HCT116 (cell line): Measurements from ENCODE around the gene ZNF503.
A peak's percentile ranks its signal among the peaks of the same experiment; 100 is the strongest.

Experiments
- EZH2 ChIP-seq: fragments of 200-600 bp; sonication (generic); IDR thresholded peaks from 2 replicates; pipeline ENCODE4 v1.6.1; 2017; ENCODE audit warnings: antibody characterized with exemption, mixed run types
- POLR2A ChIP-seq: IDR thresholded peaks from 2 replicates; pipeline ENCODE4 v1.7.0; 2011; ENCODE audit warnings: borderline replicate concordance; ENCODE audit not compliant: insufficient read depth, insufficient read length; ENCODE audit errors: extremely low read depth
- POLR2AphosphoS5 ChIP-seq: IDR thresholded peaks from 2 replicates; pipeline ENCODE4 v1.6.1; 2011; ENCODE audit warnings: mild to moderate bottlenecking, low read depth, low read length, moderate library complexity
- RAD21 ChIP-seq: IDR thresholded peaks from 2 replicates; pipeline ENCODE4 v1.6.1; 2012; ENCODE audit warnings: low read depth, mild to moderate bottlenecking
- REST ChIP-seq: IDR thresholded peaks from 2 replicates; pipeline ENCODE4 v1.6.1; 2012; ENCODE audit warnings: low read depth
- SIN3A ChIP-seq: IDR thresholded peaks from 2 replicates; pipeline ENCODE4 v1.6.1; 2012; ENCODE audit warnings: low read depth
- TF ChIP-seq, protein P1 (sequence below), 3 experiments: fragments of 200-600 bp in 1 of 3; sonication (generic) in 1 of 3; IDR thresholded peaks in 2 of 3; conservative IDR thresholded peaks in 1 of 3; 2 replicates each; pipeline ENCODE4 v1.5.1; 2012 to 2017; ENCODE audit warnings: low read depth in 2 of 3, low read length in 2 of 3, antibody characterized with exemption in 1 of 3, borderline replicate concordance in 1 of 3, control low read depth in 1 of 3, mild to moderate bottlenecking in 1 of 3, mixed read lengths in 1 of 3, mixed run types in 1 of 3, moderate library complexity in 1 of 3; ENCODE audit not compliant: insufficient read depth in 1 of 3
- TF ChIP-seq, protein P2 (sequence below): IDR thresholded peaks from 2 replicates; pipeline ENCODE4 v1.6.1; 2012

GRCh38 chr10:75401569-75402485 is at the start of gene ZNF503:
- TF ChIP-seq REST (no peak), POLR2A (peak; percentile 77), EZH2 (no peak), RAD21 (no peak), POLR2AphosphoS5 (peak; percentile 99), SIN3A (no peak)
- TF ChIP-seq, protein P1, sequence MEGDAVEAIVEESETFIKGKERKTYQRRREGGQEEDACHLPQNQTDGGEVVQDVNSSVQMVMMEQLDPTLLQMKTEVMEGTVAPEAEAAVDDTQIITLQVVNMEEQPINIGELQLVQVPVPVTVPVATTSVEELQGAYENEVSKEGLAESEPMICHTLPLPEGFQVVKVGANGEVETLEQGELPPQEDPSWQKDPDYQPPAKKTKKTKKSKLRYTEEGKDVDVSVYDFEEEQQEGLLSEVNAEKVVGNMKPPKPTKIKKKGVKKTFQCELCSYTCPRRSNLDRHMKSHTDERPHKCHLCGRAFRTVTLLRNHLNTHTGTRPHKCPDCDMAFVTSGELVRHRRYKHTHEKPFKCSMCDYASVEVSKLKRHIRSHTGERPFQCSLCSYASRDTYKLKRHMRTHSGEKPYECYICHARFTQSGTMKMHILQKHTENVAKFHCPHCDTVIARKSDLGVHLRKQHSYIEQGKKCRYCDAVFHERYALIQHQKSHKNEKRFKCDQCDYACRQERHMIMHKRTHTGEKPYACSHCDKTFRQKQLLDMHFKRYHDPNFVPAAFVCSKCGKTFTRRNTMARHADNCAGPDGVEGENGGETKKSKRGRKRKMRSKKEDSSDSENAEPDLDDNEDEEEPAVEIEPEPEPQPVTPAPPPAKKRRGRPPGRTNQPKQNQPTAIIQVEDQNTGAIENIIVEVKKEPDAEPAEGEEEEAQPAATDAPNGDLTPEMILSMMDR (IDR thresholded peaks at IDR 0.05 in 2 of 3, conservative IDR thresholded peaks at IDR 0.05 in 1 of 3; ENCODE audit: borderline replicate concordance in 1 of 3, insufficient read depth in 1 of 3, low read depth in 2 of 3, low read length in 2 of 3), result peak in 1 of 3 experiments; percentile 14; a peak in 1 of 6 replicates
- TF ChIP-seq, protein P2, sequence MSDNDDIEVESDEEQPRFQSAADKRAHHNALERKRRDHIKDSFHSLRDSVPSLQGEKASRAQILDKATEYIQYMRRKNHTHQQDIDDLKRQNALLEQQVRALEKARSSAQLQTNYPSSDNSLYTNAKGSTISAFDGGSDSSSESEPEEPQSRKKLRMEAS, result no peak
